HepG2 (cell line): Measurements from ENCODE around the gene BIRC3.

Source experiments
- ARNT2 ChIP-seq: sonication (generic); formaldehyde crosslinking; IDR thresholded peaks from 2 replicates; pipeline ENCODE4 v1.8.0; 2022; ENCODE audit warnings: mild to moderate bottlenecking, low read depth, missing genetic modification reagents, moderate library complexity
- CEBPB ChIP-seq: IDR thresholded peaks from 2 replicates; pipeline ENCODE4 v1.6.1; 2011; ENCODE audit warnings: low read depth, low read length, improper control_type of control experiment, borderline replicate concordance
- CTCF ChIP-seq: sonication (generic); formaldehyde crosslinking; IDR thresholded peaks from 2 replicates; pipeline ENCODE4 v1.5.0; 2020; ENCODE audit warnings: mild to moderate bottlenecking, missing genetic modification reagents, moderate library complexity
- HMGXB3 ChIP-seq: sonication (generic); formaldehyde crosslinking; IDR thresholded peaks from 2 replicates; pipeline ENCODE4 v1.4.0; 2020; ENCODE audit warnings: missing genetic modification reagents, borderline replicate concordance
- MXI1 ChIP-seq: IDR thresholded peaks from 3 replicates; pipeline ENCODE4 v1.6.1; 2012; ENCODE audit warnings: low read depth, low read length, inconsistent platforms, borderline replicate concordance
- PHF21A ChIP-seq: sonication (generic); formaldehyde crosslinking; IDR thresholded peaks from 2 replicates; pipeline ENCODE4 v1.5.0; 2020; ENCODE audit warnings: mild to moderate bottlenecking, missing genetic modification reagents
- SMC3 ChIP-seq: IDR thresholded peaks from 2 replicates; pipeline ENCODE4 v1.6.1; 2011; ENCODE audit warnings: low read length, improper control_type of control experiment
- SNRNP70 ChIP-seq: fragments of 200-400 bp; formaldehyde crosslinking; IDR thresholded peaks from 2 replicates; pipeline ENCODE4 v1.6.1; 2017; ENCODE audit warnings: mild to moderate bottlenecking, low read depth, low read length, moderate library complexity

- TF ChIP-seq CTCF = no peak
- TF ChIP-seq ARNT2 (CRISPR knock-in tag) = no peak
- no peak for TF ChIP-seq SNRNP70
- no peak for TF ChIP-seq CEBPB
- TF ChIP-seq PHF21A (CRISPR knock-in tag) = no peak
- no peak for TF ChIP-seq SMC3
- TF ChIP-seq HMGXB3 (CRISPR knock-in tag) = no peak
- TF ChIP-seq MXI1 = no peak
Measured at GRCh38 chr11:102283116-102283485, 34.2 kb upstream of the BIRC3 start.
